ENCODE data around the gene CMC2. TPM values are rescaled to one million over a fixed set of nuclear protein-coding genes. Genes with fewer than 3 reads are reported as not detected.

The CMC2 gene
- total and polyA plus RNA-seq, 2 of the 13 experiments (the other 11 are each of a cell fraction or from before 2014, with no cell fraction given) = 116 to 129 TPM

- FAIRE-seq (no peak), DNase-seq (ENCODE audit: low spot score) (no peak), ATAC-seq (peak; percentile 76)
- 79% methylated on average over 4 of the region's 4 CpGs for WGBS (ENCODE audit: low lambda C conversion rate)
- H4K20me1 ChIP-seq (ENCODE audit: insufficient read depth, low read length) = no peaks in the 10 kb centered on the region
- intact Hi-C loops (cut with micrococcal nuclease; ENCODE audit: unreplicated experiment) (no loop called here), in situ Hi-C loops (cut with HindIII; ENCODE audit: extremely low pct_ligation_motif_present, low pct_unique_long_range_greater_than_20kb) (no loop called here)
- H3K4me2 ChIP-seq (ENCODE audit: low read depth, low read length) = no peak overlapping the region
- H3K9me3 ChIP-seq (ENCODE audit: low read length) = no peaks in the 10 kb centered on the region
- peaks cover 1 to 4% of the 10 kb centered on the region in 2 experiments; a peak in 1 of 5 replicates for H3K36me3 ChIP-seq (replicated peaks in 1 of 2; ENCODE audit: control insufficient read depth in 1 of 2, insufficient read depth in 2 of 2, low read length in 2 of 2)
- H3K27me3 ChIP-seq (ENCODE audit: control insufficient read depth in 1 of 2, insufficient read depth in 2 of 2, low read length in 2 of 2) = no peaks in the 10 kb centered on the region
- no TSS peak for BruUV-seq (replicated peaks)
- no peak overlapping the region for H3K4me3 ChIP-seq (replicated peaks in 1 of 3; ENCODE audit: insufficient read depth in 1 of 3, low read depth in 2 of 3, low read length in 3 of 3)
- no peak overlapping the region for H3K27ac ChIP-seq (ENCODE audit: extremely low read length, insufficient read depth, low read length)
- POLR2A ChIA-PET = no interaction called here
- no peak for TF ChIP-seq RNF2 (conservative IDR thresholded peaks at IDR 0.05; ENCODE audit: low read depth)
- TF ChIP-seq CC2D1A (CRISPR knock-in tag; IDR thresholded peaks at IDR 0.05) = no peak
- TF ChIP-seq PATZ1 (CRISPR knock-in tag; IDR thresholded peaks at IDR 0.05) = peak; percentile 30; the same call in 1 of the 2 replicates
- no peak for TF ChIP-seq PLRG1 (conservative IDR thresholded peaks at IDR 0.05)
- TF ChIP-seq STAG1 (CRISPR knock-in tag; IDR thresholded peaks at IDR 0.05) = peak; percentile 46
- TF ChIP-seq ZKSCAN1 (IDR thresholded peaks at IDR 0.05; ENCODE audit: low read length) = no peak
- peak; percentile 42; the same call in 1 of the 2 replicates for TF ChIP-seq ELF3 (CRISPR knock-in tag; IDR thresholded peaks at IDR 0.05)
- TF ChIP-seq ELF1 (CRISPR knock-in tag; IDR thresholded peaks at IDR 0.05) = no peak
- TF ChIP-seq FIP1L1 (IDR thresholded peaks at IDR 0.05; ENCODE audit: borderline replicate concordance, insufficient read depth, low read depth, low read length) = no peak
- TF ChIP-seq ZBTB4 (CRISPR knock-in tag; IDR thresholded peaks at IDR 0.05; ENCODE audit: borderline replicate concordance) = no peak
- TF ChIP-seq CTCF (CRISPR knock-in tag; IDR thresholded peaks at IDR 0.05) = 0 out of 2 replicates have a peak, but pooled peaks have one; percentile 24
- TF ChIP-seq CBX2 (IDR thresholded peaks at IDR 0.05; ENCODE audit: low read depth, low read length) = no peak
- TF ChIP-seq CBX2 (CRISPR knock-in tag; IDR thresholded peaks at IDR 0.05; ENCODE audit: low read depth) = no peak
- no peak overlapping the region for H2AFZ ChIP-seq (ENCODE audit: low read length)
- H3K79me2 ChIP-seq (ENCODE audit: insufficient read depth, low read length) = no peaks in the 10 kb centered on the region
- H3K9ac ChIP-seq (ENCODE audit: insufficient read depth, low read depth, low read length) = no peak overlapping the region
- H3K4me1 ChIP-seq (ENCODE audit: insufficient read depth, low read length) = peaks cover 12% of the 10 kb centered on the region; the same call in 1 of the 2 replicates
- CTCF ChIA-PET (ENCODE audit: low intra/inter-chr PET ratio, low total read pairs) = interaction anchor here (1.4 kb wide), 1 partner anchor 67 kb away, joined by 6 read pairs; the partner anchor contains the start of gene ATMIN
These were observed 38.1 kb downstream of the CMC2 start for GRCh38 chr16:80968386-80969113.
